PFSK-1 (cell line): Measurements from ENCODE around the gene MAP3K4.

ENCODE experiments used
- POLR2AphosphoS5 ChIP-seq: IDR thresholded peaks from 2 replicates; pipeline ENCODE4 v1.6.1; 2012; ENCODE audit warnings: low read depth, mild to moderate bottlenecking, control low read depth, low read length, moderate library complexity
- REST ChIP-seq, 2 experiments: IDR thresholded peaks; 2 replicates each; pipeline versions ENCODE4 v1.6.1 to v1.8.0; 2011 to 2012; ENCODE audit warnings: low read depth in 2 of 2, low read length in 2 of 2, control low read depth in 1 of 2, inconsistent platforms in 1 of 2, mild to moderate bottlenecking in 1 of 2, moderate library complexity in 1 of 2; ENCODE audit not compliant: insufficient read depth in 1 of 2
- SIN3A ChIP-seq: IDR thresholded peaks from 2 replicates; pipeline ENCODE4 v1.6.1; 2012; ENCODE audit warnings: mild to moderate bottlenecking, low read length, moderate library complexity, borderline replicate concordance; ENCODE audit not compliant: insufficient read depth

GRCh38 chr6:161021998-161022743, 30.6 kb downstream of the MAP3K4 start:
- TF ChIP-seq REST (IDR thresholded peaks at IDR 0.05; ENCODE audit: insufficient read depth in 1 of 2, low read depth in 2 of 2, low read length in 2 of 2) (no peak), SIN3A (no peak), POLR2AphosphoS5 (no peak)
